ENCODE data around the gene PROC. TPM values are rescaled to one million over a fixed set of nuclear protein-coding genes. Genes with fewer than 3 reads are reported as not detected.
A peak's percentile ranks its signal among the peaks of the same experiment; 100 is the strongest.

Gene PROC
- total RNA-seq, 1 donor from 2014 or later, result not detected

GRCh38 chr2:127388423-127389164 is 29.6 kb upstream of the PROC start:
- Histone ChIP-seq H3K27me3 (no peaks in the 10 kb centered on the region), H3K4me1 (peaks cover 29% of the 10 kb centered on the region), H3K9me3 (no peaks in the 10 kb centered on the region), H3K4me3 (peak overlapping the region; percentile 95 to 97), H3K27ac (peak overlapping the region; percentile 100), H3K36me3 (no peaks in the 10 kb centered on the region)
- DNase-seq (ENCODE audit: extremely low spot score in 2 of 2), result no peak
- intact Hi-C loops (cut with DNase I), result no loop called here
- TF ChIP-seq POLR2AphosphoS5 (IDR thresholded peaks at IDR 0.05; ENCODE audit: insufficient read depth in 1 of 2, low read depth in 1 of 2) (peak in 1 of 2 donors; percentile 1), POLR2A (IDR thresholded peaks at IDR 0.05) (no peak)

GRCh38 chr2:127389778-127390435 is 28.3 kb upstream of the PROC start:
- DNase-seq (ENCODE audit: extremely low spot score in 2 of 2), result no peak
- intact Hi-C loops (cut with DNase I), result no loop called here
- TF ChIP-seq POLR2A (IDR thresholded peaks at IDR 0.05), result no peak
- TF ChIP-seq, protein P1, sequence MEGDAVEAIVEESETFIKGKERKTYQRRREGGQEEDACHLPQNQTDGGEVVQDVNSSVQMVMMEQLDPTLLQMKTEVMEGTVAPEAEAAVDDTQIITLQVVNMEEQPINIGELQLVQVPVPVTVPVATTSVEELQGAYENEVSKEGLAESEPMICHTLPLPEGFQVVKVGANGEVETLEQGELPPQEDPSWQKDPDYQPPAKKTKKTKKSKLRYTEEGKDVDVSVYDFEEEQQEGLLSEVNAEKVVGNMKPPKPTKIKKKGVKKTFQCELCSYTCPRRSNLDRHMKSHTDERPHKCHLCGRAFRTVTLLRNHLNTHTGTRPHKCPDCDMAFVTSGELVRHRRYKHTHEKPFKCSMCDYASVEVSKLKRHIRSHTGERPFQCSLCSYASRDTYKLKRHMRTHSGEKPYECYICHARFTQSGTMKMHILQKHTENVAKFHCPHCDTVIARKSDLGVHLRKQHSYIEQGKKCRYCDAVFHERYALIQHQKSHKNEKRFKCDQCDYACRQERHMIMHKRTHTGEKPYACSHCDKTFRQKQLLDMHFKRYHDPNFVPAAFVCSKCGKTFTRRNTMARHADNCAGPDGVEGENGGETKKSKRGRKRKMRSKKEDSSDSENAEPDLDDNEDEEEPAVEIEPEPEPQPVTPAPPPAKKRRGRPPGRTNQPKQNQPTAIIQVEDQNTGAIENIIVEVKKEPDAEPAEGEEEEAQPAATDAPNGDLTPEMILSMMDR (IDR thresholded peaks at IDR 0.05), result no peak
- no peak overlapping the region for H3K4me3 ChIP-seq
- no peak overlapping the region for H3K27ac ChIP-seq
- no peaks in the 10 kb centered on the region for H3K36me3 ChIP-seq
- H3K9me3 ChIP-seq, result no peaks in the 10 kb centered on the region
- peaks cover 22% of the 10 kb centered on the region for H3K4me1 ChIP-seq
- H3K27me3 ChIP-seq, result no peaks in the 10 kb centered on the region

DNA sequence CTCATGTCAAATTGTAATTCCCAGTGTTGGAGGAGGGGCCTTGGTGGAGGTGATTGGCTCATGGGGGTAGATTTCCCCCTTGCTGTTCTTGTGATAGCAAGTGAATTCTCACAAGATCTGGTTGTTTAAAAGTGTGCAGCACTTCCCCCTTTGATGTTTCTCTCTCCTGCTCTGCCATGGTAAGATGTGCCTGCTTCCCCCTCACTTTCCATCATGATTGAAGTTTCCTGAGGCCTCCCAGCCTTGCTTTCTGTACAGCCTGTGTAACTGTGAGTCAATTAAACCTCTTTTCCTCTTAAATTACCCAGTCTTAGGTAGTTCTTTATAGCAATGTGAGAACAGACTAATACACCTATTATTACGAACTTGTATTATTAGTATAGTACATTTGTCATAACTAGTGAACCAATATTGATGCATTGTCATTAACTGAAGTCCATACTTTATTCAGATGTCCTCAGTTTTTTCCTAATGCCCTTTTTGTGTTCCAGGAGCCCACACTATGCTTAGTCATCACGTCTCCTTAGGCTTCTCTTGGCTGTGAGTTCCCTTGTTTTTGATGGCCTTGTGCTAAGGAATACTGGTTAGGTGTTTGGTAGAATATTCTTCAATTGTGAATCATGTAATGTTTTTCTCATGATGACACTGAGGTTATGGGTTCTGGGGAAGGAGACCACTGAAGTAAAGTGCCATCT is 25.9 kb upstream of the PROC start:
- intact Hi-C loops (cut with DNase I), result no loop called here
- DNase-seq (ENCODE audit: extremely low spot score in 2 of 2), result no peak
- H3K4me3 ChIP-seq, result no peak overlapping the region
- H3K27ac ChIP-seq, result no peak overlapping the region
- H3K4me1 ChIP-seq, result peaks cover 9% of the 10 kb centered on the region
- TF ChIP-seq, protein P1 (IDR thresholded peaks at IDR 0.05), result no peak
- TF ChIP-seq POLR2AphosphoS5 (IDR thresholded peaks at IDR 0.05; ENCODE audit: insufficient read depth in 1 of 2, low read depth in 1 of 2), result no peak
- H3K9me3 ChIP-seq, result no peaks in the 10 kb centered on the region
- H3K36me3 ChIP-seq, result no peaks in the 10 kb centered on the region
- H3K27me3 ChIP-seq, result no peaks in the 10 kb centered on the region

DNA sequence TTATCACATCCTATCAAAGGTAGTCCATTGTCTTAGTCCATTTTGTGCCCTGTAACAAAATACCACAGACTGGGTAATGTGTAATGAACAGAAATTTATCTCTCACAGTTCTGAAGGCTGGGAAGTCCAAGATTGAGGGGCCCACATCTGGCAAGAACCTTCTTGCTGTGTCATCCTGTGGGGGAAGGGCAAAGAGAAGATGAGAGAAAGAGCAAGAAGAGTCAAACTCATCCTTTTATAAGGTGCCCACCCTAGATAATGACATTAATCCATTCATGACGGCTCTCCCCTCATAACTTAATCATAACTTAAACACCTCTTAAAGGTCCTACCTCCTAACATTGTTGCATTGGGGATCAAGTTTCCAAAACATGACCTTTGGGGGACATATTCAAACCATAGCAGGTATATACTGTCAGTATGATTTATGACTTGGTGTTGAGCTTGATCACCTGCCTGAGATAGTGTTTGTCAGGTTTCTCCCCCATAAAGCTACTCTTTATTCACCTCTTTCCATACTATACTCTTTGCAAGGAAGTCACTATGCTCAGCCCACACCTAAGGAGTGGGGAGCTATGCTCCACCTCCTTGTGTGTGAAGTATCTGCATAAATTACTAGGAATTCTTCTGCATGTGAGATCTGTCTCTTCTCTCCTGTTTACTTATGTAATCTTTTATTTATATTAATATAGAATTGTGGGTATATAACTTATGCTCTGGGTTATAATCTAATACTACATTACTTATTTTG is 25.2 kb upstream of the PROC start:
- no peaks in the 10 kb centered on the region for H3K27me3 ChIP-seq
- H3K36me3 ChIP-seq, result no peaks in the 10 kb centered on the region
- TF ChIP-seq POLR2AphosphoS5 (IDR thresholded peaks at IDR 0.05; ENCODE audit: insufficient read depth in 1 of 2, low read depth in 1 of 2), result no peak
- TF ChIP-seq, protein P1 (IDR thresholded peaks at IDR 0.05), result no peak
- TF ChIP-seq POLR2A (IDR thresholded peaks at IDR 0.05), result no peak
- H3K4me3 ChIP-seq, result no peak overlapping the region
- peaks cover 15% of the 10 kb centered on the region for H3K4me1 ChIP-seq
- intact Hi-C loops (cut with DNase I), result no loop called here
- no peak for DNase-seq (ENCODE audit: extremely low spot score in 2 of 2)
- no peak overlapping the region for H3K27ac ChIP-seq
- no peaks in the 10 kb centered on the region for H3K9me3 ChIP-seq

GRCh38 chr2:127394492-127394891 is 23.7 kb upstream of the PROC start:
- Histone ChIP-seq H3K9me3 (no peaks in the 10 kb centered on the region), H3K36me3 (no peaks in the 10 kb centered on the region), H3K4me3 (no peak overlapping the region), H3K27me3 (no peaks in the 10 kb centered on the region), H3K27ac (no peak overlapping the region), H3K4me1 (peaks cover 8% of the 10 kb centered on the region)
- intact Hi-C loops (cut with DNase I), result no loop called here
- peak in 1 of 2 donors; percentile 62 for DNase-seq (ENCODE audit: extremely low spot score in 2 of 2)
- TF ChIP-seq POLR2AphosphoS5 (IDR thresholded peaks at IDR 0.05; ENCODE audit: insufficient read depth in 1 of 2, low read depth in 1 of 2) (no peak), POLR2A (IDR thresholded peaks at IDR 0.05) (no peak)
- TF ChIP-seq, protein P1 (IDR thresholded peaks at IDR 0.05), result no peak

Measured in vagina (tissue), 2 donors.